T-helper 2 cell treated with Interferon-gamma antibody and Interleukin-4, amounts not matched to agents 5 μg/mL and 100 μg/mL, for 36 hours (primary cell): ENCODE data around the gene GSAP.

Experiments
- DNase-seq: peaks from one replicate; pipeline ENCODE4 v3.0.0; 2021; ENCODE audit warnings: low spot score
- H3K27ac Mint-ChIP-seq: one replicate; pipeline ENCODE4 v1.8.0; 2021; ENCODE audit warnings: mild to moderate bottlenecking, mixed read lengths
- H3K27me3 Mint-ChIP-seq: one replicate; pipeline ENCODE4 v1.8.0; 2021; ENCODE audit warnings: low read depth, mixed read lengths
- H3K36me3 Mint-ChIP-seq: one replicate; pipeline ENCODE4 v1.8.0; 2021; ENCODE audit warnings: low read depth, mixed read lengths
- H3K4me1 Mint-ChIP-seq: one replicate; pipeline ENCODE4 v1.8.0; 2021; ENCODE audit warnings: low read depth, mixed read lengths
- H3K4me3 Mint-ChIP-seq: one replicate; pipeline ENCODE4 v1.8.0; 2022; ENCODE audit warnings: mild to moderate bottlenecking, moderate library complexity, mixed read lengths
- H3K9me3 Mint-ChIP-seq: one replicate; pipeline ENCODE4 v1.8.0; 2021; ENCODE audit warnings: mixed read lengths

Gene GSAP

DNA sequence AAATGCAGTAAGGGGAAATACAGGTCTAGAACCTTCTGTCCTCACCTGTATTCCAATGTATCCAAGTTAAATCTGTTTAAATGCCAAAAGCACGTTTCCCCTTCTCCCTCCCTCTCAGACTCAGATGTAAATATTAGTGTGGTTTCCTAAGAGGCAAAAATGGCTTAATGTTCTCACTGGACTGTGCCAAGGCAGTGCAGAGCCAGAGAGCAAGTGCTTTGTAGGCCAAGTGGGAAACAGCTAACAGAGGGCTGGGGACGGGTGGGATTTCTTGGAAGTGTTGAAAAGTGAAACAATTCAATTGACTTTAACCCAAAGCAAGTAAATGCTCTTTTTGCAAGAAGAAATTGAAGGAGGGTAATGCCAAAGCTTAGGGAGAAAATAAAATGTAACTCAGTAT is 103.1 kb downstream of the GSAP start:
- DNase-seq: no peak
- Mint-ChIP-seq H3K36me3 (peaks cover 3% of the 10 kb centered on the region), H3K27ac (no peak overlapping the region), H3K9me3 (no peaks in the 10 kb centered on the region), H3K27me3 (no peaks in the 10 kb centered on the region), H3K4me3 (no peak overlapping the region), H3K4me1 (no peaks in the 10 kb centered on the region)

DNA sequence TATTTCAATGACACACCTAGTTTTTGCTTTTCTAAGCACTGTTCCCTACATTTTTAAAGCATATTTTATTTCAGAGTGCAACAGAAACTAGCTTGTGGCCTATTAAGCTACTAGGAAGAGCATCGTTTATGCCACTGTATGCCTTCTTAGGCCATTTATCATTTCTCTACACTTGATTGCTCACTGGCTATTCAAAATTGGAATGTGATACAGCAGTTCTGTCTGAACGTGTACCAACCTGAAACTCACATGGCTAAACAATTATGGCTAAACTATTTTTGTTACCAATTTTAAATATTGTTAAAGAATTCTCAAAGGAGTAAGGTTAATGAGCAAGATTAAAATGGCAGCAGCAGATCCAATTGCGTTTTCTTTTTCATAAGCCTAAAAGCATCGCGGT is 105.2 kb downstream of the GSAP start:
- H3K9me3 Mint-ChIP-seq: no peaks in the 10 kb centered on the region
- no peak overlapping the region for H3K4me3 Mint-ChIP-seq
- H3K4me1 Mint-ChIP-seq: no peaks in the 10 kb centered on the region
- H3K36me3 Mint-ChIP-seq: no peaks in the 10 kb centered on the region
- DNase-seq: no peak
- no peaks in the 10 kb centered on the region for H3K27me3 Mint-ChIP-seq
- no peak overlapping the region for H3K27ac Mint-ChIP-seq

DNA sequence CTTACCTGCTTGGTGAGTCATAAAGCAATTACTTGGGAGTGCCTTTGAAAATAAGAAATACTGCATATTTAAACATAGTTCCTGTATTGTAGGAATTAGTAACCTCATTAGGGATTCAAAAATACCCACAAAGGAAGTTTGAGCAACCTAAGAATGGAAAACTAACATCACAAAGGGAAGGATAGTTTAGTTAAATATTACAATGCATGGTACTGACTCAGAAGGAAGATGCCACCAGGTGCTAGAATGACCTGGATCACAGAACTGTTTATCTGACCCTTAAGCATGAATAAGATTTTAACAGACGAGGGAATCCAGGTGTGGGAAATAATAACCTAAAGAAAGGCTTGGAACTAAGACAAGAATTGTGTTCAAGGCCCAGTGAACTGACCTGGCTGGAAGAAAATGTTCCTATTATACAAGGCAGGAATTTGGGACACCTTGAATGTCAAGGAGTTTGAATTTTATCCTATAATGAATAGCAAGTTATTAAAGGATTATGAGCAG is 106.4 kb downstream of the GSAP start:
- Mint-ChIP-seq H3K9me3 (no peaks in the 10 kb centered on the region), H3K4me1 (no peaks in the 10 kb centered on the region), H3K27me3 (no peaks in the 10 kb centered on the region), H3K4me3 (no peak overlapping the region), H3K27ac (no peak overlapping the region), H3K36me3 (no peaks in the 10 kb centered on the region)
- no peak for DNase-seq

DNA sequence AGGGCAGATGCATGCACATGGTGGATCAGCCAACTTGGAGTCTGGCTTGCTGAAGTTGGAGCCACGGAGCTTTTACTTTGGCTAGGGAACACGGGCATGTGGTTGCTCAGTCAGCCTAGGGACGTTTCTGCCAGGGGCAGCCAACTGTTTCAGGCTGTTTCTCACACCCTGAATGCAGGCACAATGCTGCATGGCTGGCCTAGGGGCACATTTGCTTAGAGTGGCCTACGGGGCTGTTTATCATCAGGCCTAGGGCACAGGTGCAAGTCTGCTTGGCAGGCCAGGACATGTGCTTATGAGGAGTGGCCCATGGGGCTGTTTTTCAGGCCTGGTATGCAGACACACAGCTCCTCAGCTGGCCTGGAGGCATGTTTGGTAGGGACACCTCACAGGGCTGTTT is 107.4 kb downstream of the GSAP start:
- Mint-ChIP-seq H3K27ac (no peak overlapping the region), H3K36me3 (no peaks in the 10 kb centered on the region)

DNA sequence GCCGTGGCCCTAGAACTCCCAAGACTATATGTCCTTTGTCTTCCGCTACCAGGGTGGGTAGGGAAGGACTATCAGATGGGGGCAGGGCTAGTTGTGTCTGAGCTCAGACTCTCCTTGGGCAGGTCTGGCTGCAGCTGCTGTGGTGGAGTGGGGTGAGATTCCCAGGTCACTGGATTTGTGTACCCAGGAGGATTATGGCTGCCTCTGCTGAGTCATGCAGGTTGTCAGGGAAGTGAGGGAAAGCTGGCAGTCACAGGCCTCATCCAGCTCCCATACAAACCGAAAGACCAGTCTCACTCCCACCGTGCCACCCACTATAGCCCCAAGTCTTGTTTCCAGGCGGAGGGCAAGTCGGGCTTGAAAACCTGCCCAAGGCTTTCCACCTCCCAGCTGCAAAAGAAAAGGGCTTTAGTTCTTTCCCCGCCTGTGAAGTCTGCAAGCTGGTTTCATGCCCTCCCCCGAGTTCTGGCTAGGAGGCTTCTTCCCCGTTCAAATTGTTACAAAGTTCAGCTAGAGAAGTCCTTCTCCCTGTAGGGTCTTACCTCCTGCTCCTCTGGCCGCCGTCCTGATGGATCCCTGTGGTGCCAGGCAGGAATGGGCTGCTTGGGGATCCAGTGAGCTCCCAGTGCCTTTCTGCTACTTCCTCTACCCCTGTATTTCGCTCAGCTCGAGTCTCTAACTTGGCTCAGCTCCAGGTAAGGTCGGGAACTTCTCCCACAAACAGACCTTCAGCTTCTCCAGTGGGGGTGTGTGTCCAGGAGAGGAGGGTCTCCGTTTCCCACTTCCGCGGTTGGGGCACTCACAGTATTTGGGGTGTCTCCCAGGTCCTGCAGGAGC is 109.7 kb downstream of the GSAP start:
- Mint-ChIP-seq H3K36me3 (peaks cover 2% of the 10 kb centered on the region), H3K4me3 (no peak overlapping the region), H3K9me3 (no peaks in the 10 kb centered on the region), H3K27me3 (no peaks in the 10 kb centered on the region), H3K27ac (no peak overlapping the region), H3K4me1 (no peaks in the 10 kb centered on the region)
- DNase-seq: no peak

More for the DNA sequence above, 107.4 kb downstream of the GSAP start:
- DNase-seq: no peak
- Mint-ChIP-seq H3K4me3 (no peak overlapping the region), H3K4me1 (no peaks in the 10 kb centered on the region), H3K27me3 (no peaks in the 10 kb centered on the region), H3K9me3 (no peaks in the 10 kb centered on the region)

DNA sequence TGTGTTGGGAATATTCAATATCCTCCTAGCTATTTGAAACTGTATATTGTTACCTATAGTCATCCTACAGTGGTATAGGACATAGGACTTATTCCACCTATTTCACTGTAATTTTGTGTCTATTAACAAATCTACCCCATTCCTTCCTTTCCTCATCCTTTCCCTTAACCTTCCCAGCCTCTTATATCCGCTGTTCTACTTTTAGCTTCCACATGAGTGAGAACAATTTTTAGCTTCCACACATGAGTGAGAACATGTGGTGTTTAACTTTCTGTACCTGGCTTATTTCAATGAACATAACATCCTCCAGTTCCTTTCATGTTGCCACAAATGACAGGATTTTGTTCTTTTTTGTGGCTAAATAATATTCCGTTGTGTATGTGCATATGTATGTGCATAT is 120.6 kb downstream of the GSAP start:
- DNase-seq: no peak
- Mint-ChIP-seq H3K36me3 (peaks cover 3% of the 10 kb centered on the region), H3K27ac (no peak overlapping the region), H3K4me1 (no peaks in the 10 kb centered on the region), H3K9me3 (peaks cover 7% of the 10 kb centered on the region), H3K4me3 (no peak overlapping the region), H3K27me3 (no peaks in the 10 kb centered on the region)

DNA sequence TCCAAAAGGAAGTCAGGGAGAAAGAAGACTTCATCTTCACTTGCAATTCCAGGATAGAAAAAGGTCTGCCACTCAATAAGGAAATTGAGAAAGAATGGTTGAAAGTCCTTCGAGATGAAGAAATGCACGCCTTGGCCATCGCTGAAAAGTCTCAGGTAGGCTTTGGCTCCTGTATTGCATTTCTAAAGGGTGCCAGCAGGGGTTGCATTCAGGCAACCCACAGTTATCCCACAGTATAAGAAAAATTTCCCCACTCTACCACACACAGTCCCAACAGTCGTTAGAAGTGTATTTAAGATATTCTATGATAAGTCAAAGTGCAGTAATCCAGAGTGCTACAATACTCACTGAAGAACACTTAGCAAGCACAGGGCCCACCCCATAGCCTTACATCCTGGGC is 123.1 kb downstream of the GSAP start:
- Mint-ChIP-seq H3K4me1 (no peaks in the 10 kb centered on the region), H3K27ac (no peak overlapping the region), H3K4me3 (no peak overlapping the region), H3K9me3 (peaks cover 7% of the 10 kb centered on the region), H3K36me3 (peaks cover 4% of the 10 kb centered on the region), H3K27me3 (no peaks in the 10 kb centered on the region)
- DNase-seq: no peak

DNA sequence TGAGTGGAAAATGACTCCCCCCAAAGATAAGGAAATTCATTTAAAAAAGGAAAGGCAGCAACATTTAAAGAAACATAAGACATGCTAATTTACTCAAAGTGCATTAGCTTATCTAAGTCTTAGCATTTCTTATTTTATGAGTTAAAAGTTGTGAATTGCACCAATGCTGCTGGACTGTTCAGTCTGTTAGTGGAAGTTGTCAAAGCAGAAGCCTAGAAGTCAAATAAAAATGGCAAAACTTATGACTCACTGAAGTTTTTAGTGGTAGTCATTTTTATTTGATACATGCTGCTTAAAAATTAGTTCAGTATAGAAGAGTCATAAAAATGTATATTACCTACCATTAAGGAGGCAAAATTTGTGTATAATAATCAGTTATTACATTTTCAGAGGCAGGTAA is 125.7 kb downstream of the GSAP start:
- Mint-ChIP-seq H3K27ac (no peak overlapping the region), H3K9me3 (no peaks in the 10 kb centered on the region), H3K36me3 (peaks cover 7% of the 10 kb centered on the region), H3K4me1 (no peaks in the 10 kb centered on the region), H3K4me3 (no peak overlapping the region), H3K27me3 (no peaks in the 10 kb centered on the region)
- no peak for DNase-seq

DNA sequence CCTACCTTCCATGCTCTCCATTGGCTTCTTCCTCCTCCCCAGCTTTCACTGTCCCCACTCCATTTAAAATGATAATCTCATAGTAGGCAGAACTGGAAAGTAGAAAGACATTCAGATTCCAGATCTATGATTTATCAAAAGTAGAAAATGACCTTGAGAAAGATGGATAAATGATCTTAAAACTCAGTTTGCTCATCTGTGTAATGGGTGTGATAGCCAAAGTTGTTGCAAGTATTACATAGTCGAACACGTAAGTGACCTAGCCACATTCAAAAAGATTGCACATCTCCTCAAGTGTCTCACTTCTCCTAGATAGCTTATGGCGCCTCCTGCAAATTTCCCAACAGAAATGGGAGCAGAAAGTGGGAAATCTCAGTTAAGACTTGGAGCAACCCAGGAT is 126.8 kb downstream of the GSAP start:
- no peak for DNase-seq
- H3K4me3 Mint-ChIP-seq: no peak overlapping the region
- H3K9me3 Mint-ChIP-seq: no peaks in the 10 kb centered on the region
- H3K4me1 Mint-ChIP-seq: no peaks in the 10 kb centered on the region
- no peak overlapping the region for H3K27ac Mint-ChIP-seq
- peaks cover 7% of the 10 kb centered on the region for H3K36me3 Mint-ChIP-seq
- peaks cover 2% of the 10 kb centered on the region for H3K27me3 Mint-ChIP-seq

DNA sequence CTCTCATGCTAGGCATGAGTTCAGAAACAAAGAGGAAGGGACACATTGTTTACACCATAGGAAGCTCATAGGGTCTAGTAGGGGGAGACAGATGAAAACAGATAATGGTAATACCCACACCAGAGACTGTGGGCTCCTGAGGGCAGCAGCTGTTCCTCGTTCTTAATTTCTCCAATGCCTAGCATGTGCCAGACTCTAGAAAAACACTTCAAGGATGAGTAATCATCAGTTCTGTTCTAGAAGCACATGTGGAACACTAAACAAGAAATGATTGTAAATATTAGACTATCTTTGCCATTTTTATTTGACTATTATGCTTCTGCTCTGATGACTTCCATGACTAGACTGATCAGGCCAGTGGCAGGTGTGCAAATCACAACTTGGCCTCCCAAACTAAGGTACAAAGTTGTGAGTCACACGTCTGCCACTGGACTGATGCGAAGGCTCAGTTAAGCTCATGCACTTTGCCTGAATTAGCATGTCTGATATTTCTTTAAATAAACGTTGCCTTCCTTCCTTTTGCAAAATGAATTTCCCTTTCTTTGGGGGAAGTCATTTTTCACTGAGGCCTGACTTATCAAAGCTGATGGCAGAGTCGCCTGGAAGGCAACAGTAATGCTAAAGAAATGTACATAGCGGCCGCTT is 127.4 kb downstream of the GSAP start:
- H3K27me3 Mint-ChIP-seq: peaks cover 2% of the 10 kb centered on the region
- DNase-seq: no peak
- no peak overlapping the region for H3K4me3 Mint-ChIP-seq
- H3K9me3 Mint-ChIP-seq: no peaks in the 10 kb centered on the region
- H3K4me1 Mint-ChIP-seq: no peaks in the 10 kb centered on the region
- H3K36me3 Mint-ChIP-seq: peaks cover 7% of the 10 kb centered on the region
- H3K27ac Mint-ChIP-seq: no peak overlapping the region

DNA sequence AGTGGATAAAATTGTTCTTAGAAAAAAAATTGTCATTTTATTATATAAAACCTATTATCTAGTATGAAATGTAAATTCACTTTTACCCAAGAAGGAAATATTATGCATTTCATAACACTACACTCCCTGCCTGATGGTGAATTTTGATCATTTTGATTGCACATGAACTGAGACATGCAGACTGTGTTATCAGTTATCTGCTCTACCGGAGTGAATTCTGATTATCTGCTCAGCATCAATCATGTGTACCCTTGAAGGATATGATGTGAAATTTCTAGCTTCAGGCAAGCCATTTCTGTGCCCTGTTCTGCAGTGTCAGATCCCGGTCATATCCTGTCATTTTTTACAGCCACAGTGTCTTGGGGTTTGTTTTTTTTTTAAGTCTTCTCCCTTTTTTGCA is 131.5 kb downstream of the GSAP start:
- Mint-ChIP-seq H3K27me3 (peaks cover 2% of the 10 kb centered on the region), H3K36me3 (peaks cover 7% of the 10 kb centered on the region), H3K4me1 (no peaks in the 10 kb centered on the region), H3K27ac (no peak overlapping the region), H3K9me3 (no peaks in the 10 kb centered on the region), H3K4me3 (no peak overlapping the region)
- no peak for DNase-seq

DNA sequence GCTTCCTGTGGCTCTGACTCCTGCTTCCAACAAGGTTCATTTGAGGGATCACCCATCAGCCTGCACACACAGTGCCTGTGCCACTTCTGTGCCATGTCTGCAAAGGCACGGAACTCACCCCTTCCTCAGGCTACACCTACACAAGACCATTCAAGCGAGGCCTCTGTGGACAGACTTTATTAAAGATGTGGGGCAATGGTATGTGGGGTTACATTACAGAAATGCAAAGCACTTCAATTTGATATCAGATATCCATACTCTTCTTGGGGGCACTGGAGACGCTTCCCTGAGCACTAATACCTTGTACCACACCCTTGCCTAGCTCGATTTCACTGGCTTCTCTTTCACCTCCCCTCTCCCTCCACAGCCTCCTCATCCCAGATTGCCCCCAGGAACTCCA is 132.1 kb downstream of the GSAP start:
- DNase-seq: no peak
- Mint-ChIP-seq H3K4me1 (no peaks in the 10 kb centered on the region), H3K27ac (no peak overlapping the region), H3K36me3 (peaks cover 7% of the 10 kb centered on the region), H3K4me3 (no peak overlapping the region), H3K9me3 (no peaks in the 10 kb centered on the region), H3K27me3 (peaks cover 2% of the 10 kb centered on the region)

DNA sequence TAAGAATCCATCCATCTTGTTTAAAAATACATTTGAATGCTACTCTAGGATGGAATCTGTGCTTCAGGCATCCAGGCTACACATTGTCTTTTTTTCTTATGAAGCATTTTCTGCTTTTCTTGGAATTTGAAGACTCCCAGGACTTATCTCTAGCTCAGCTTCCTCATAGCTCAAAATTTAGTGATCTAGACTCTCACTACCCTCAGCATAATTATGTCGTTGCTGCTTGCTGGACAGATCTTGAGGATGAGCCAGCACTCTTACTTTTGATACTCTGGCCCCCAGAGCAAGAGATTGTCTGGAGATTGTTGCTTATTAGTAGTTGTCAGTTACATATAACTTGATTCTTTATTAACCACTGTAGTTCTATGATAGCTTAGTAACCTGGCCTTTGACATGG is 133.3 kb downstream of the GSAP start:
- H3K4me1 Mint-ChIP-seq: no peaks in the 10 kb centered on the region
- no peak overlapping the region for H3K4me3 Mint-ChIP-seq
- DNase-seq: no peak
- peaks cover 2% of the 10 kb centered on the region for H3K27me3 Mint-ChIP-seq
- peaks cover 5% of the 10 kb centered on the region for H3K36me3 Mint-ChIP-seq
- H3K9me3 Mint-ChIP-seq: no peaks in the 10 kb centered on the region
- no peak overlapping the region for H3K27ac Mint-ChIP-seq

DNA sequence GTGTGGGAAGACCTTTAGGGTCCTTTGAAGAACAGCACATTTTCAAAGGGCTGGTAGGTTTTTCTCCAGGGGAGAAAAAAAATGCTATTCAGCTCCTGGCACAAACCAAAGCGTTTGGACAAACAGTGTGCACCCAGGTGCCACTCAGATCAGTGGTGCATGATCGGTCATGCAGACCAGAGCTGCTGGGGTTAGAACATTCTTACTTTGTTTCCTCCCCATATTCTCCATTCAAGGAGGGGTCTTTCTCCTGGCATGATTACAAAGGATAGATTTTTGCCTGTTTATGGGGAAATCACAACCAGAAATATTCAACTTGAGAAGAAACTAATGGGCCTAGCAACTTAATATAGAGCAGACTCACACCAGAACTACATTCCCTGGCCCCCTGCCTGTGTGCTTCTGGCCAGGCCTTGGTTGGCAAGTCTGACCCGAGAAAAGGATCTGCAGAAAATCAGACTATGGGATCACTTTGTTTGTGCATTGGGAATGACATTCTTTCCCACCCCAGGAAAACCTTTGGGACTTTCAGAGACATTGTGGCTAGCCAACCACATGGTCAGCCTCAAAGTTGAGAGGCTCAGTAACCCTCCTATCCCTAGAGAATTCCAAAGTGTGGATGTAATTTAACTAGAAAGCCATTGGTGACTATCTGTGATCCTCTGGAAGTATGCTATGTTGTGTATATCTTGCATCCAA is 134.2 kb downstream of the GSAP start:
- H3K27me3 Mint-ChIP-seq: peaks cover 2% of the 10 kb centered on the region
- no peak for DNase-seq
- no peak overlapping the region for H3K27ac Mint-ChIP-seq

More for the DNA sequence above, 134.2 kb downstream of the GSAP start:
- no peak overlapping the region for H3K4me3 Mint-ChIP-seq
- H3K9me3 Mint-ChIP-seq: no peaks in the 10 kb centered on the region
- no peaks in the 10 kb centered on the region for H3K4me1 Mint-ChIP-seq
- H3K36me3 Mint-ChIP-seq: peaks cover 2% of the 10 kb centered on the region
